CD4-positive, alpha-beta T cell treated with Interleukin-15 for 1 hour (primary cell): ENCODE measurements around the gene SGMS1.
"Not testable (repeated sequence)": the region's sequence is repeated elsewhere in the genome, so short reads cannot be mapped to it uniquely, and the experiment has no call there.

ENCODE experiments used
- DNase-seq: peaks from one replicate; pipeline ENCODE4 v3.0.0-alpha.2; 2020

The SGMS1 gene

GRCh38 chr10:50388181-50388580, 235.6 kb downstream of the SGMS1 start:
- no peak for DNase-seq

- no peak for DNase-seq
These were observed 236.1 kb downstream of the SGMS1 start for GRCh38 chr10:50387732-50388073.

GRCh38 chr10:50387007-50387731, 236.6 kb downstream of the SGMS1 start:
- DNase-seq: no peak

GRCh38 chr10:50385624-50386023, 238.1 kb downstream of the SGMS1 start:
- DNase-seq: no peak

- DNase-seq: no peak
These were observed 238.9 kb downstream of the SGMS1 start for GRCh38 chr10:50384898-50385297.

GRCh38 chr10:50384238-50384637, 239.5 kb downstream of the SGMS1 start:
- no peak for DNase-seq

- no peak for DNase-seq
These were observed 241.2 kb downstream of the SGMS1 start for GRCh38 chr10:50382576-50383023.

- no peak for DNase-seq
These were observed 242.1 kb downstream of the SGMS1 start for GRCh38 chr10:50381642-50382041.

GRCh38 chr10:50379616-50380015, 244.1 kb downstream of the SGMS1 start:
- no peak for DNase-seq

- no peak for DNase-seq
These were observed 248.0 kb downstream of the SGMS1 start for GRCh38 chr10:50375745-50376144.

GRCh38 chr10:50375051-50375452, 248.7 kb downstream of the SGMS1 start:
- no peak for DNase-seq

- DNase-seq: no peak
These were observed 249.8 kb downstream of the SGMS1 start for GRCh38 chr10:50373821-50374501.

GRCh38 chr10:50369931-50370330, 253.8 kb downstream of the SGMS1 start:
- no peak for DNase-seq

GRCh38 chr10:50367732-50368131, 256.0 kb downstream of the SGMS1 start:
- no peak for DNase-seq

- DNase-seq: not testable (repeated sequence)
These were observed 257.3 kb downstream of the SGMS1 start for GRCh38 chr10:50366421-50366820.

- not testable (repeated sequence) for DNase-seq
These were observed 259.0 kb downstream of the SGMS1 start for GRCh38 chr10:50364730-50365129.

- peak; percentile 23 for DNase-seq
These were observed 261.1 kb downstream of the SGMS1 start for GRCh38 chr10:50362547-50363125.

- DNase-seq: no peak
These were observed 261.8 kb downstream of the SGMS1 start for GRCh38 chr10:50361946-50362345.

GRCh38 chr10:50360077-50360850, 263.5 kb downstream of the SGMS1 start:
- no peak for DNase-seq

GRCh38 chr10:50358925-50359687, 264.6 kb downstream of the SGMS1 start:
- DNase-seq: no peak

GRCh38 chr10:50358411-50358810, 265.3 kb downstream of the SGMS1 start:
- no peak for DNase-seq

GRCh38 chr10:50356481-50356832, 267.3 kb downstream of the SGMS1 start:
- DNase-seq: not testable (repeated sequence)
